GM21786 (cell line): ENCODE results near the gene HEATR5A.
"Not testable (repeated sequence)": the region's sequence is repeated elsewhere in the genome, so short reads cannot be mapped to it uniquely, and the experiment has no call there.

Source experiments
- ATAC-seq: cut with Tn5 transposase; IDR thresholded peaks from one replicate; pipeline ENCODE4 v1.9.1; 2021; ENCODE audit not compliant: unreplicated experiment

Gene HEATR5A

GRCh38 chr14:31420319-31421111 is at the start of gene HEATR5A:
Gene HEATR5A, minus strand, starts transcription at chr14:31420550. Its CDS starts 17,575 bp downstream, at chr14:31402975.
- ATAC-seq: peak; percentile 96

- ATAC-seq: no peak
These were observed 46.2 kb upstream of the HEATR5A start for GRCh38 chr14:31466554-31466953.

- no peak for ATAC-seq
These were observed 44.8 kb upstream of the HEATR5A start for GRCh38 chr14:31465111-31465510.

GRCh38 chr14:31462450-31462849 is 42.1 kb upstream of the HEATR5A start:
- not testable (repeated sequence) for ATAC-seq

- ATAC-seq: no peak
These were observed 41.2 kb upstream of the HEATR5A start for GRCh38 chr14:31461545-31461944.

- peak; percentile 1 for ATAC-seq
These were observed 37.6 kb upstream of the HEATR5A start for GRCh38 chr14:31457665-31458659.

GRCh38 chr14:31456841-31457664 is 36.7 kb upstream of the HEATR5A start, which contains the start of gene DTD2:
Gene DTD2, minus strand, starts transcription at chr14:31457506. Its CDS starts 113 bp downstream, at chr14:31457393.
- peak; percentile 98 for ATAC-seq

- ATAC-seq: peak; percentile 60
These were observed 29.7 kb upstream of the HEATR5A start for GRCh38 chr14:31449971-31450610.

- ATAC-seq: no peak
These were observed 28.8 kb upstream of the HEATR5A start for GRCh38 chr14:31449136-31449535.

GRCh38 chr14:31445703-31446102 is 25.4 kb upstream of the HEATR5A start:
- ATAC-seq: no peak

- no peak for ATAC-seq
These were observed 21.9 kb upstream of the HEATR5A start for GRCh38 chr14:31442284-31442683.

- no peak for ATAC-seq
These were observed 21.1 kb upstream of the HEATR5A start for GRCh38 chr14:31441273-31442111.

GRCh38 chr14:31440280-31440679 is 19.9 kb upstream of the HEATR5A start:
- ATAC-seq: no peak

- ATAC-seq: no peak
These were observed 19.2 kb upstream of the HEATR5A start for GRCh38 chr14:31439561-31439960.

GRCh38 chr14:31437045-31437691 is 16.8 kb upstream of the HEATR5A start:
- ATAC-seq: not testable (repeated sequence)

GRCh38 chr14:31435276-31435675 is 14.9 kb upstream of the HEATR5A start:
- ATAC-seq: no peak

- no peak for ATAC-seq
These were observed 10.4 kb upstream of the HEATR5A start for GRCh38 chr14:31430634-31431264.

- ATAC-seq: no peak
These were observed 9.4 kb upstream of the HEATR5A start for GRCh38 chr14:31429791-31430190.
